Measurements from ENCODE around the gene SUN1. TPM values are rescaled to one million over a fixed set of nuclear protein-coding genes. Genes with fewer than 3 reads are reported as not detected.

The SUN1 gene
- total and polyA plus RNA-seq, 2 donors (not counting 3 experiments of a cell fraction or from before 2014, with no cell fraction given): 158 to 410 TPM

DNA sequence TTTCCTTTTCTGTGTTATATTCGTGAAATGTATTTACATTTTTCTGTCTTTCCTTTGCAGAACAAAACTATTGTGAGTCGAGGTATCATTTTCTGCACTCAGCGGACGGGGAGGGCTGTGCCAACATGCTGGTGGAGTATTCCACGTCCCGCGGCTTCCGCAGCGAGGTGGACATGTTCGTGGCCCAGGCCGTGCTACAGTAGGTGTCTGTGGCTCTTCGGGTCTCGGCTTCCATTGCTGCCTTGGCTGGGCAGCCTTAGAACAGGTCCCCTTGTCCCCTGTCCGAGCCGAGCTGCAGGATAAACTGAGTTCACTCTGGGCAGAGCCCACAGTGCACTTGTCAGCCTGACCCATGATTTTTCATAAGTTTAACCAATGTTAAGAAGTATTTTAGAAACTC lies 58.6 kb downstream of the SUN1 start:
- H3K4me2 ChIP-seq (ENCODE audit: insufficient read depth, low read length): no peak overlapping the region
- H3K27me3 ChIP-seq (ENCODE audit: control insufficient read depth in 2 of 2, insufficient read depth in 2 of 2, low read length in 2 of 2): no peaks in the 10 kb centered on the region
- no peak for FAIRE-seq
- H3K4me1 ChIP-seq (ENCODE audit: control insufficient read depth, extremely low read depth, insufficient read depth, low read length): no peaks in the 10 kb centered on the region
- CTCF ChIA-PET: no interaction called here
- H3K9ac ChIP-seq (replicated peaks; ENCODE audit: extremely low read depth, insufficient read depth, low read length): no peak overlapping the region
- BruUV-seq (replicated peaks): no TSS peak
- dilution Hi-C loops (cut with MboI; ENCODE audit: extremely low pct_ligation_motif_present, low sequenced_read_pairs): no loop called here
- no peak for DNase-seq (ENCODE audit: low read depth, low spot score)
- no peaks in the 10 kb centered on the region for H4K20me1 ChIP-seq (replicated peaks; ENCODE audit: control insufficient read depth, extremely low read depth, insufficient read depth, low read length)
- H3K79me2 ChIP-seq (ENCODE audit: control insufficient read depth, insufficient read depth, low read length): peaks cover 6% of the 10 kb centered on the region
- no peaks in the 10 kb centered on the region for H3K9me1 ChIP-seq (replicated peaks; ENCODE audit: control insufficient read depth, extremely low read depth, insufficient read depth, low read length)
- no peaks in the 10 kb centered on the region for H3K9me3 ChIP-seq (replicated peaks; ENCODE audit: control insufficient read depth, insufficient read depth, low read length)
- H3K27ac ChIP-seq (ENCODE audit: insufficient read depth, low read depth, low read length): no peak overlapping the region
- POLR2A ChIA-PET: no interaction called here
- H2AFZ ChIP-seq (ENCODE audit: low read depth, low read length): no peak overlapping the region
- peaks cover 12 to 75% of the 10 kb centered on the region in 2 experiments for H3K36me3 ChIP-seq (ENCODE audit: control insufficient read depth in 2 of 2, extremely low read depth in 1 of 2, insufficient read depth in 2 of 2, low read length in 2 of 2)
- intact Hi-C loops (cut with micrococcal nuclease): no loop called here
- H3K4me3 ChIP-seq (replicated peaks in 1 of 3; ENCODE audit: insufficient read depth in 1 of 3, low read depth in 1 of 3, low read length in 3 of 3): no peak overlapping the region
- TF ChIP-seq EZH2 (IDR thresholded peaks at IDR 0.05; ENCODE audit: borderline replicate concordance, low read depth, low read length, severe bottlenecking) (no peak), MAX (IDR thresholded peaks at IDR 0.05; ENCODE audit: insufficient read depth, insufficient read length) (no peak), MYC (IDR thresholded peaks at IDR 0.05; ENCODE audit: low read depth, low read length) (no peak), POLR2AphosphoS5 (IDR thresholded peaks at IDR 0.05; ENCODE audit: insufficient read depth, low read depth, low read length) (no peak), POLR2A (IDR thresholded peaks at IDR 0.05; ENCODE audit: low read depth, low read length) (no peak), JUN (IDR thresholded peaks at IDR 0.05; ENCODE audit: borderline replicate concordance, insufficient read depth, insufficient read length, low read depth) (no peak), GATA2 (IDR thresholded peaks at IDR 0.05; ENCODE audit: insufficient read depth, insufficient read length, low read depth, low read length) (no peak), FOS (IDR thresholded peaks at IDR 0.05; ENCODE audit: borderline replicate concordance, insufficient read depth, low read length) (no peak)
- TF ChIP-seq, protein P1, sequence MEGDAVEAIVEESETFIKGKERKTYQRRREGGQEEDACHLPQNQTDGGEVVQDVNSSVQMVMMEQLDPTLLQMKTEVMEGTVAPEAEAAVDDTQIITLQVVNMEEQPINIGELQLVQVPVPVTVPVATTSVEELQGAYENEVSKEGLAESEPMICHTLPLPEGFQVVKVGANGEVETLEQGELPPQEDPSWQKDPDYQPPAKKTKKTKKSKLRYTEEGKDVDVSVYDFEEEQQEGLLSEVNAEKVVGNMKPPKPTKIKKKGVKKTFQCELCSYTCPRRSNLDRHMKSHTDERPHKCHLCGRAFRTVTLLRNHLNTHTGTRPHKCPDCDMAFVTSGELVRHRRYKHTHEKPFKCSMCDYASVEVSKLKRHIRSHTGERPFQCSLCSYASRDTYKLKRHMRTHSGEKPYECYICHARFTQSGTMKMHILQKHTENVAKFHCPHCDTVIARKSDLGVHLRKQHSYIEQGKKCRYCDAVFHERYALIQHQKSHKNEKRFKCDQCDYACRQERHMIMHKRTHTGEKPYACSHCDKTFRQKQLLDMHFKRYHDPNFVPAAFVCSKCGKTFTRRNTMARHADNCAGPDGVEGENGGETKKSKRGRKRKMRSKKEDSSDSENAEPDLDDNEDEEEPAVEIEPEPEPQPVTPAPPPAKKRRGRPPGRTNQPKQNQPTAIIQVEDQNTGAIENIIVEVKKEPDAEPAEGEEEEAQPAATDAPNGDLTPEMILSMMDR (IDR thresholded peaks at IDR 0.05; ENCODE audit: extremely low read depth in 1 of 2, insufficient read depth in 1 of 2, low read depth in 1 of 2, low read length in 2 of 2): no peak

Measured in endothelial cell of umbilical vein (primary cell).